ENCODE data around the gene AUH.

AUH gene

DNA sequence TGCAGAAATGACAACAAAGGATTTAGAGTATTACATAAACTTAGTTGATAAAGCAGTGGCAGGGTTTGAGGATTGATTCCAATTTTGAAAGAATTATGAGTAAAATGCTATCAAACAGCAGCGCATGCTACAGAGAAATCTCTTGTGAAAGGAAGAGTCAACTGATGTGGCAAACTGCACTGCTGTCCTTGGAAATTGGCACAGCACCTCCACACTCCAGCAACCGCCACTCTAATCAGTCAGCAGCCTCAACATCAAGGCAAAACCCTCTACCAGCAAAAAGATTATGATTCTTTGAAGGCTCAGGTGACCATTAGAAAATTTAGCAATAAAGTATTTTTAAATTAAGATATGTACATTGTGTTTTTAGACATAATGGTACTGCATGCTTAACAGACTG is 66.4 kb downstream of the AUH start:
- DNase-seq (ENCODE audit: low spot score): no peak

DNA sequence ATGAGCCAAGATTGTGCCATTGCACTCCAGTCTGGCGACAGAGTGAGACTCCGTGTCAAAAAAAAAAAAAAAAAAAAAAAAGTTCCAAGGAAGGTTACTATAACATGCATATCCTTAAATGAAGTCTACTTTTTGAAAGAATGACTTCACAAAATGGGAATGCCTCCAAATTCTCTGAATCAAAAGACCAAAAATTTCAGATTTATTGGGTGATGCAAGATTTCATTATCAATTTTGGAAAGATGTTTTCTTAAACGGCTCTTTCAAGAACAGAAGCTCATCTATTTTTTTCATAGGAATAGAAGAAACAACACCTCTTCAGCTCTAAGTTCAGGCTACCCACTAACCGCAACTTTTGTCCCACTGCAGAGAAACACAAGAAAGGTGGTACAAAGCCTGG is 69.9 kb downstream of the AUH start:
- DNase-seq (ENCODE audit: low spot score): no peak

DNA sequence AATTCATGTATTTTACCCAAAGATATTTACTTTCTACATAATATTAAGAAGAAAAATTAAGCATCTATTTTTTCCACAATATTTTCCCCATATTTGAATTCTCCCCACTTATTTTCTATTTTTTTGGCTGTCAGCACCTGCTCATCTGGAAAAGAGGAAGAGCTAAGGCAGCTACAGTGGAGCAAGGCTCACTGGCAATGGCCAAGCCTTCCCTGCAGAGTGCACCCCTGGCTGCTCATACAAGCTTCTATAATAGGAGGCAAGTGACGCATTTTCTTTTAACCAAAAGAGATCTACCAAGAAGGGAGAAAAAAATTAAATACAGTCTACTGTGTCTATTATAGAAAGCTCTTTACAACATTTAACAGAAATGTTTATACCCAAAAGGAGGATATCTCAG is 72.5 kb downstream of the AUH start:
- no peak for DNase-seq (ENCODE audit: low spot score)

DNA sequence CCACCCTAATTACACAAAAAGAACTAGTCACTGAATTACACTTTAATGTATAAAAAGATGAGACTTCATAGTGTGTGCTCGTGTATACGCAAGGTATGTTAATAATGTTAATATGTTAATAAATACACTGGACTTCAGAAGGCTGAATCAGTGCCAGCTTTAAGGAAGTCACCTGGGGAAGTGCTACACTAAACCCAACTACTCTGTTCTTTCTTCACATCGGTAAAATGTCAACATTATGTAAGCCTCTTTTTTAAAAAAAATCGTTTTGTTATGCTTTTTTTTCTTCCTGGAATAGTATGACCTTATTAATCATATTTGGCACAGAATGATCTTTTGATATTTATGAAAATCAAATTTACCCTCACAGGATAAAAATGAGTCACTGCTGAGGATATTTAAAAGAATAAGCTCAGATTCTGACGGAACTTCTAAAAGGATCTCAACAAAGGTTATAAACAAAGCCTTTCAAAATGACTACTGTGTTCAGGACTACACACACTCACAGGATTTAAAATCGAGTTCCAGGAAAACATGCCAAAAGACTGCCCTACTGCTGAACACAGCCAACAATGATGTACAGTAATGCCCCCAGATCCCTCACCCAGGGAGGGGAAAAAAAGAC is 75.9 kb downstream of the AUH start:
- no peak for DNase-seq (ENCODE audit: low spot score)

DNA sequence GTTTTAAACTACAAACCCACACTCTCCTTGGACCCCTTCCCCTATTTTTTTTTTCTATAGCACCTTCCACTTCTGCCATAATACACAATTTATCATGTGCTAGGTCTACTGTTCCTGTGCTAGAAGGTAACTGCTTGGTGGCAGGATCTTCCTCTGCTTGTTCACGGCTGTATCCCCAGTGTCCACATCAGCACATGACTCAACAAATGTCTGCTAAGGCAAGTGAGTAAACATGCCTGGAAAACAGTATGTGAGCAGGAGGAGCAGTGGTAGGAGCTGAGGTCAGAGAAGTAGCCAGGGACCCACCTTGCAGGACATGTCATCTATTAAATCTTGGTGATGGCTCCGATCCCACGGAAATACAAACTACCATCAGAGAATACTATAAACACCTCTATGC is 79.4 kb downstream of the AUH start:
- no peak for DNase-seq (ENCODE audit: low spot score)

DNA sequence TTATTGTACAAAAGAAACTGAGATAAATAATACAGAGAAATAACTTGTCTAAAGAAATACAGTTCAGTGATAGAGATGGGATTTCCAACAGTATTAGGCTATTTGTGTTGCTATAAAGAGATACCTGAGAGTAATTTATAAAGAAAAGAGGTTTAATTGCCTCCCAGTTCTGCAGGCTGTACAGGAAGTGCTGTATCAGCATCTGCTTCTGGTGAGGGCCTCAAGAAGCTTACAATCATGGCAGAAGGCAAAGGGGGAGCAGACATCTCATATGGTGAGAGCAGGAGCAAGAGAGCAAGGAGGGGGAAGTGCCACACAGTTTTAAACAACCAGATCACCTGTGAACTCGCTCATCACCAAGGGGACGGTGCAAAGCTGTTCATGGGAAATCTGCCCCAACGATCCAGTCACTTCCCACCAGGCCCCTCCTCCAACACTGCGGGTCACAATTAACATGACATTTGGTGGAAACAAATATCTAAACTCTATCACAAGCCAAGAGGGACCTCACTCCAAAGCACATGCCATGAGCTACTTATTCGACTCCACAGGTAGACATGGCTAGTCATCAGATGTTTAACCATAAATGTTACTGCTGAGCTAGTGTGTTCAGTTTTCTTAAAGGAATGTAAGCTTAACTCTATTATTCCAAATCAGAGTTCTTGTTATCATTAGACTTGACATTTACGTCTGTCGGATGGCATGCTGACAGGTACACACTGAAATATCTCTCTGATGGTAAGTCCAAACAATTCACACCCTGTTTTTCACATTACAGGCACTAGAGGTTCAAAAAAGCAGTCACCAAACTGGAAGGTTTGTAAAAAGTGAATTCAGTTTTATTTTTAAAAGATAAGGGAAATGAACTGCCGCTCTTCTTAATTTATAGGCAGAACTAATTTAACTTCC is 82.2 kb downstream of the AUH start:
- DNase-seq (ENCODE audit: low spot score): no peak

DNA sequence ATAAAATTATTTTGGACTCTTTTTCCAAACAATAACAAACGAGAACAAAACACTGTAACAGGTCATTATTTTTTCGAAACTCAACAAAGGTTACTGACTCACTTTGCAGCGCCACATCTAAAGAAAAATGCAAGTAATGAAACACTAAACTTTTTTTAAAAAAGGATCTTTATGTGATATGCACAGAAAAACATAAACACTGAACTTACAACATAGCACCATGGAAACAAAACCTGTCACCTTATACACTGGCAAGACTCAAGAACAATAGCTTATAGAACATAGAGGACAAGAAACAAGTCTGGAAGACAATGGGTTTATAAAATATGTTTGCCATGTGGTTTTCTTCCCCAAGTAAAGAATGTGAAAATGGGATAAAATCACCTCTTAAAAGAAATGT is 85.2 kb downstream of the AUH start:
- DNase-seq (ENCODE audit: low spot score): no peak

DNA sequence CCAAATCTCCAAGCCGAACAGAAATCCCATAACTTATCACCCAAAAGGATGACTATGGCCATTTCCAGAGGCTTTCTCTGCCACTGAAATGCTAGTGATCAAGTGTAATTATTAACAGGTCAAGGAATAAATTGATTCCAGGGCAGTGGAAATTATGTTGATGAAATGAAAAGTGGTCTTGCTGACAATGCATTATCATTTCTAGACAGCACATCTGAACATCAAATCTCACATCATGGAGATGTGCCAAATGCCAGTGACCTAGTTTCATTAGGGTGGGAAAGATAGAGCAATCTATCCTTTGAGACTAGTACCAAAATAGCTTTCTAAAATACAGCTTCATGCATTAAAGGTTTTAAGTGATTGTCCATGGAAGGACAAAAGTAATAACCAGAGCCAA is 86.1 kb downstream of the AUH start:
- no peak for DNase-seq (ENCODE audit: low spot score)

DNA sequence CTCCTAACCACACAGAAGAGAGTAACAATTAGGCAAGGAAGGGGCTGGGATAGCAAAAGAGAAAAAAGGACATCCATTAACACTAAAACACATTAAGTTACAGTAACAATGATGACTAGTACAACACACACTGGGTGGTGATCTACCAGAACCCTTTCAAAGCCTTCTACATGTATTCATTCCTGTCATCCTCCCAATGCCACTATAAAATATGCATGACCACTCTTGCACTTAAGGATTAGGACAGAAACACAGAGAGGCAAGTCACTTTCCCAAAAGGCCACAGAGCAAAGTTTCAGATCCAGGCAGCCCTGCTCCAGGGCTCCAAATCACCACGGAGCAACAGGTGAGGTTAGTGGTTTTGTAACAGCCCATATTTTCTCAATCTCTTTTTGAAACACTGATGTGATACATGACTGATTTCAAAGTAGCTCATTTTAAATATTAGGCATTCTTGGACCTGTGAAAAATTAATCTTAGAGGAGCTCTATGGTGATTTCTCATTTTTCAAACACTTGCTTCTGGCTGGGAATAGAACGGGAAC is 86.7 kb downstream of the AUH start:
- DNase-seq (ENCODE audit: low spot score): no peak

DNA sequence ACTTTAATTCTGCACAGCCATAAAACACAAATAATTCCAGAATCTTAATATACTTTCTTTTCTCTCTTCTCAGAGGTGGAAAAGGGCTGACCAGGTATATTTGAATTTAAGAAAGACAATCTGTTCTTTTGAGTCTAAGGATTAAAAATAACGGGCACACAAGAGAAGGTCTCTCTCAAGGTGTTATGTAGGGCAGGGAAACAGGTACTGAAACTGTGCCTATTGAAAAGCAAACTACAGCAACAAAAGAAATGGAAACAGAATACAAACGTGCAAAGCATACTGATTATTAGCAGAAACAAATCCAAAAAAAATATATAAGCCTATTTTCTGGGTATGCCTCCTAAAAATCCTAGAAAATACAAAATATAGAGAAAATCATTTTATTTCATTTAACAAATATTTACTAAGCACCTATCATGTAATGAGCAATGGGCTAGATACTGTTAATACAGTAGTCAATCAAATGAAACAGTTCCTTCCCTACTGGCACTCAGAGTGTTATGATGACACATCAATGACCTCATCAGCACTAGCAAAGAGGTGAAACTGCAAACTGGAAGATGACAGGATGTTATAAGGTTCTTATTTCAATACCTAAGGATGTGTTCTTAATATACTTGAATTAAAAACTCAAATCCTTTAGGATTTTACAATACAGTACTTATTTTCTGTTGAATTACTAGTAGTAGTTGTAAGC is 87.7 kb downstream of the AUH start:
- no peak for DNase-seq (ENCODE audit: low spot score)

DNA sequence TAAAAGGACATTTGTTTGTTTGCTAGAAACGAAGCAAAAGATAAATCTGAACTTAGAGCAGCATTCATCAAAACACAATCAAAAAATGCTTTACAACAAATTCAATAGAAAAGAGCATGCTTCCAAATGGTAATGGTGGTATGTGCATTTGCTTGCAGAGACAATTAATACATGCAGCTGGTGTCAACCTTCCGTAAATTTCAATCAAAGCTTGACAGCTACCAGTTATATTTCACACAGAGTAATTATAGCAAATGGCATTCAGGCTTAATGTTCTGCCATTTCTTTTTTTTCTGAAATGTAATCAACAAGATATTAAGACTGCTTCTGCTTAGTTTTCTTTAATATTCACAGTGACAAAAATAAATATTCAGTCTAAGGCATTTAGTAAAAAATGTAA is 90.6 kb downstream of the AUH start:
- no peak for DNase-seq (ENCODE audit: low spot score)

DNA sequence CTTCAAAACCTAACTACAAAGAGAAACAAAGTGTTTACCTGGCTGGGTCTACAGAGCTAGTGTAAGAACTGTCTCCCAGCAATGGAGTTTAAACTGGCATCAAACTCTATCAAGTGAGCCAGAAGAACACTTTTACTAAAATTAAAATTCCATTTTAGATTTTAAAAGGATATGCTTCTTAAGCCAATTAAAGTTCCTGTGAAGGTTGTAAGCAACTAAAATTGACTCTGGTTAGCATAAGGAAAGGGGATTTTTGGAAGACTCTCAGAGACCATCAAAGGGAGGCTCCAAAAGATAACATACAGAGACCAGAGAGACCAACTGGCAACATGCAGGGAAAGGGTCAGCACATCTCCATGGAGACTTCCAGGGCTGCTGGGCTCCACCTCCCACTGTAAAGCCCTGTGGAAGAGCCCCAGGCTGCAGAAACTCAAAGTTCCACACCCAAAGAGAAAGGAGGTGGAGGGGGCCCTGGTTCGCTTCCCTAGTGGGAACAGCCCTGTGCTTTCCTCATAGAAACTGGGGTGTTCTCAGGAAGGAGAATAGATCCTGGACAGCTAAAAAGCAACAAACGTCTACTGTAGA is 91.7 kb downstream of the AUH start:
- DNase-seq (ENCODE audit: low spot score): no peak

DNA sequence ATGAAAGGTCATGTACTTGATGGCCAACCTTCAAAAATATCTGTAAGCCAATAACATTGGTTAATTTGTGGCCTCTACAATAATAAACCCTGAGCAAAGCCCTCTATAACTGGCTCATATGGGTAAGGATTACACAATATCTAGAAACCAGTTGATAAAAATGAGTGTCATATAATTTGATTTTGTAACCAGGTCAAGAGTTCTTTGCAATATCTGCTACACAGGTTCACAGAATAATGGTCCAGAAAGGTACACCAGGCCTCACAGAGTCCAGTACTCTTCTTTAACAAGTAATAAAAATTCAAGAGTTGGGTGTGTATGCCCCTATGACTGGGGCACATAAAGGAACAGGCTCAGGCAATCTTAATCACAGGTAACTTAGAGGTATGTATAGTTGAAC is 95.3 kb downstream of the AUH start:
- DNase-seq (ENCODE audit: low spot score): no peak

DNA sequence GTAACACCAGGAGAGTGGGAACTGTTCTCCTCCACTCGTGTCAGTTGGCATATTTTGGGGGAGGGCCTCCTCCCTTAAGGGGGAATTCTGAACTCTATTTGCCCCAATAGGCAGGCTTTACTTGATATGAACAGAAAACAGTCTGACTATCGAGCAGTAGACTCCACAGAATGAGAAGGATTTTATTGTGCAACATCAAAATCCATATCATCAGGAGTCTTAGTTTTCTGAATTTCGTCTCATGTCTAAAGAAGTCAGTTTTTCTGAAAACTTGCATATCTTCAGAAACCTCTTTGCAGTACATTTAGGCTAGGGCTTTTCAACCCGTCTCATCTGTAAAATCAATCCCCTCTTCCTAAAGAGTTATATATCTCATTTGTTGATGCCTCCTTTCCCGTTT is 96.2 kb downstream of the AUH start:
- DNase-seq (ENCODE audit: low spot score): no peak

DNA sequence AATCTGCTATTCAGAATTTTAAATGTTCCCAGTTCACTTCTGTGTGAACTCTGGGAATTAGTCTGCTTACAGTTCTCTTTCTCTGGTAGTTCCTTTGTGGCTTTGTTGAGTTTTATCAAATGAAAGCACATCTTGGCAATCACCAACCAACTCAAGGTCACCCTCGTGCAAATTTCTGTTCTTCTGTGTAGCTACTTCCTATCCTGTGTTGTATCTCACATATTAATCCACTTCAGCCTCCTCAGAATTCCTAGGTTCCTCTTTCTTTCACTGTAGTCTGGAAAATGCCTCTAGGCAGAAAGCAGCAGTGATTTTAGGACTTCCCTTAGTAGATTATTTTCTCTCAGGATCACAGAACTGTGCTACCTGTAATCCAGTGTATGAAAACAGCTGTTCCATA is 100.3 kb downstream of the AUH start:
- DNase-seq (ENCODE audit: low spot score): no peak

DNA sequence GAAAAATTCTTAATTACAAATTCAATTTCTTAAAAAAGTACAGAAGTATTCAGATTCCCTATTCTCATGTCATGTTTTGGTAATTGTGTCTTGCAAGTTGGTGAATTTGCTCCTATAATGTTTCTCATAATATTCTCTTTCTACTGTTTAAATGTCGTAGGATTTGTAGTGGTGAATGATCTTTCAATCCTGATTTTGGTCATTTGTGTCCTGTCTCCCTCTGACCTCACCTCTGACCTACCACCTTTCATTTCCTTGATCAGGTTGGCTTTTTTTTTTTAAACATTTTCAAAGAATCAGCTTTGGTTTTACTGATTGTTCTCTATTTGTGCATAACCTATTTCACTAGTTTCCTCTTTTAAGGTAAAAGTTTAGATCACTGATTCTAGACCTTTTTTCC is 102.6 kb downstream of the AUH start:
- DNase-seq (ENCODE audit: low spot score): no peak

DNA sequence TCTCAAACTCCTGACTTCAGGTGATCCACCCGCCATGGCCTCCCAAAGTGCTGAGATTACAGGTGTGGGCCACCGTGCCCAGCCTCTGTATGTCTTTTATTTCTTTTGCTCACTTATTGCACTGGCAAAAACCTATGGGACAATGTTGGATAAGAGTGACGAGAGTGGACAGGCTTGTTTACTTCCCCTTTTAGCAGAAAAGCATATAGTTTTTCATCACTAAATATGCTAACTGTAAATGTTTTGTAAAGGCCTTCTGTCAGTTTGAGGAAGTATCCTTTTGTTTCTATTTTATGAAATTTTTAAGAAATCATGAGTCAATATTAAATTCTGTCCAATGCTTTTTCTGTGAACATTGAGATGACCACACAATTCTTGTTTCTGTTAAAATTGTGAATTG is 103.3 kb downstream of the AUH start:
- no peak for DNase-seq (ENCODE audit: low spot score)

DNA sequence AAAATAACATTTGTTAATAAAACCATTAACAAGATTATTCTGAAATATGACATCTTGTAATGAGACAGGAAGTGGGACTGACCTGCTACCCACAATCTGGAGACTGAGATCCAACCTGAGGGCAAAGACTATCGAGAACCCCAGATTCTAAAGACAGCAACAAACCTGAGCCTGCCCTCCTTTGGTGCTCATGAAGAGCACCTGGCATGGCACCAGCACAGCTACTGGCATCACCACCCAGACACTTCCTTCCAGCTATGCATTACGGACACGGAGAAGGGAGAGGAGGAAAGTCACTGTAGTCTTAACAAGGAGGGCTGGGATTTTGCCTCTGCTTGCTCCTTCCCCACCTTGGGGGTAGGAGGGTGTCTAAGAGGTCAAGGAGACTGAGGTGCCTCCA is 105.5 kb downstream of the AUH start:
- DNase-seq (ENCODE audit: low spot score): no peak

DNA sequence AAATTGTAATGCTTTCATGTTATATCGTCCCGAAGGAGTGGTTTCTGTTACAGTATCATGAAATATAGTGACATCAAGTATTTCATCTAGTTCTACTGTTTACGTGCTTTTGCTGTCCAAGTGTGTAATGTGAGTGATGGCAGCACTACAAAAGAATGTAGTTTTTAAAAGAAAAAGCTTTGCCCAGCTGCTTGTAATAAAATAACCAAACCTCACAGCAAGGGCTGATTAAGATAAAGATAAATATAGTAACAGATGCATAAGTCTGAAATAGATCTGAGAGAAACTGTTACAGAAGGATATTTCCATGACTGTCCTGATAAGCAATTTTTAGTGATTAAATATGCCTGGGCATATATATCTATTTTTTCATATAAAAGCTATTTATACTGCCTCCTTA is 106.4 kb downstream of the AUH start:
- DNase-seq (ENCODE audit: low spot score): no peak

DNA sequence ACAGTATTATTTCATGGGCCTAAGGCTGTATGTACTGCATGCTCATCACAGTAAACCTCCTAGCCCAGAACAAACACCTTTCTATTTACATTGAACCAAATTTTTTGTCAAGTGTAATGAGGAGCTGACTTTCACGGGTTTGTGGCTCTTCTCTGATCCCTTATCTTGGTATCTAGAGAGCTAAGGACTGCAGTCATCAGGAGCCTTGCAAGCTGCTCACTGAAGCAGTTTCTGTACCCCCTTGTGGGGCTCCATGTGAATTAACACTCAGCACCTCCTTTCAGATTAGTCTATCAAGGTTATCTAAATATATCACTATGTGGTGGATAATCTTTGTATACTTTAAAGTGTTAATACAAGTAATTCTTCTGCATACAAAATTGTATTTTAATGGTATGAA is 108.2 kb downstream of the AUH start:
- DNase-seq (ENCODE audit: low spot score): no peak

DNA sequence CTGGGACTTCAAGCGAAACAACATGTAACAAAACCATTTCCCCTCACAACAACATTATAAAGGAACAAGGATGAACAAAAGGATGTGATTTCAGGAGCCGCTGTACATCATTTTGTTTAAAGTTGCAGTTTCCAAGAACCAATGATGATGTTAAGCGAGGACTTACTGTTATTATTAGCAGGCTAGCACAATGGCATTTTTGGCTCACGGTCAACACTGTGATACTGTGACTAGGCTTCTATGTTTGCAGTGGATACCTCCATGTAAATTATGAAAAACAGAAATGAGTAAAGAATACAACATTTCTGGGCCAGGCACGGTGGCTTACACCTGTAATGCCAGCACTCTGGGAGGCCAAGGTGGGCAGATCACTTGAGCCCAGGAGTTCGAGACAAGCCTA is 113.0 kb downstream of the AUH start:
- no peak for DNase-seq (ENCODE audit: low spot score)

DNA sequence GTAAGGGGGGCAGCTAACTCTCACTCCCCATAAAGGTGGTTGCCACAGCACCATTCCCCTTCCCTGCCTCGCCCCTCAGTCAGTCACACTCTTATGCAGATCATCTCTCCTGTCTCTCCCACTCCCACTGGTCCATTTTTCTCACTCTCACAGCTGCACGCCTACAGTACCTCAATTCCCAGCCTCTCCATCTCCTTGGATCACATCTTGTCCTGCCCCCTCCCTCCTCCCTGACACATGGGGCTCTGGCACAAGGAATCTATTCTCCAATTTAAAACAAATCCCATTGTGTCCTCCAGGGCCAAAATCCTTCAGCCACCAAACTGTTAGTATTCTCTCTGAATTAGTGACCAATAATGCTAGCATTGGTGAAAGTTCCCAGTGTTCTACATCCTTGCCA is 114.4 kb downstream of the AUH start:
- no peak for DNase-seq (ENCODE audit: low spot score)

DNA sequence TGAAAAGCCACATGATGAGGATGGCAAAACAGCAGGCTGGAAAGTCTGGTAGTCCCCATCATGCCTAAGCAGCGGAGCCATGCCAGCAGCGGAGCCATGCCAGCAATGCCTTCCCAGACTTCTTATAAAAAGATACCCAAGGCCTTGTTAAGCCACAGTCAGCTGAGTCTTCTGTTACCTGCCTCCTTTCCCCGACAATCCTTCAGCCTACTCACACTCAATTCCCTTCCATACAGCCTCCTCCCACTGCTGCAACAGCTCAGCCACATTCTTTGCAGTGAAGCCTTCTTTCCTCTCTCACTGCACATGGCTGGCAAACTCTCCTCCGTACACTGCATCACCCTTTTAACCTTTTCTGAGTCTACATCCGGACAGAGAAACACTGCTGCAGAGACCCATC is 114.9 kb downstream of the AUH start:
- no peak for DNase-seq (ENCODE audit: low spot score)
